K562 (cell line): ENCODE results near the gene DEFB124. TPM values are rescaled to one million over a fixed set of nuclear protein-coding genes. Genes with fewer than 3 reads are reported as not detected.

Experiments used
- polyA plus RNA-seq, 8 experiments: library from polyadenylated mRNA; depleted of rRNA in 4 of 8; stranded (reverse) in 5 of 8; unstranded in 3 of 8; fragments of >200 nt; fragmentation: Nextera tagmentation in 2 of 8; fragmentation: Illumina TruSeq in 1 of 8; extraction: Ambion mirVana in 2 of 8; extraction: Trizol in 1 of 8; gene quantifications; 2 replicates each; pipeline versions ENCODE4 v1.2.1 to v1.2.3, GENCODE V29; 2011 to 2014; ENCODE audit warnings: inconsistent platforms in 1 of 8, missing spikeins in 1 of 8
- total RNA-seq, 7 experiments: library from RNA; depleted of rRNA in 6 of 7; stranded (reverse); fragments of >200 nt in 6 of 7; fragmentation: Illumina TruSeq in 2 of 7; extraction: Trizol in 2 of 7; gene quantifications; 2 replicates each; pipeline versions ENCODE4 v1.2.1 to v1.2.3, GENCODE V29; 2011 to 2021; ENCODE audit warnings: low replicate concordance in 1 of 7

Gene DEFB124
- total and polyA plus RNA-seq, 9 of the 15 experiments (the other 6 are each of a cell fraction or from before 2014, with no cell fraction given): not detected

Other genes starting within 250 kb of the DEFB124 start
Only the 7 nearest of the 11 such genes appear.
- not detected in 2 replicates for gene DEFB118, start 106.5 kb downstream of the DEFB124 start, total RNA-seq (2014; rRNA removed)
- not detected in 2 replicates for gene DEFB118, start 106.5 kb downstream of the DEFB124 start, total RNA-seq (2014; rRNA removed; fragmentation: Illumina TruSeq; extraction: Trizol)
- gene DEFB118, start 106.5 kb downstream of the DEFB124 start, total RNA-seq (2015; rRNA removed; fragmentation: Illumina TruSeq; extraction: Trizol): not detected in 2 replicates
- not detected in 2 replicates for gene DEFB118, start 106.5 kb downstream of the DEFB124 start, total RNA-seq (2021)
- not detected in 2 replicates for gene DEFB118, start 106.5 kb downstream of the DEFB124 start, polyA plus RNA-seq (2011; rRNA removed)
- gene DEFB118, start 106.5 kb downstream of the DEFB124 start, polyA plus RNA-seq (2014; fragmentation: Illumina TruSeq; extraction: Trizol): not detected in 2 replicates
- not detected for gene DEFB118, start 106.5 kb downstream of the DEFB124 start, polyA plus RNA-seq (2014; fragmentation: Nextera tagmentation; extraction: Ambion mirVana)
- not detected in 2 replicates for gene DEFB118, start 106.5 kb downstream of the DEFB124 start, polyA plus RNA-seq (2014; rRNA removed)
- gene DEFB119, start 84.5 kb downstream of the DEFB124 start, total RNA-seq (2014; rRNA removed): not detected in 2 replicates
- gene DEFB119, start 84.5 kb downstream of the DEFB124 start, total RNA-seq (2014; rRNA removed; fragmentation: Illumina TruSeq; extraction: Trizol): not detected in 2 replicates
- gene DEFB119, start 84.5 kb downstream of the DEFB124 start, total RNA-seq (2015; rRNA removed; fragmentation: Illumina TruSeq; extraction: Trizol): not detected in 2 replicates
- not detected in 2 replicates for gene DEFB119, start 84.5 kb downstream of the DEFB124 start, total RNA-seq (2021)
- not detected in 2 replicates for gene DEFB119, start 84.5 kb downstream of the DEFB124 start, polyA plus RNA-seq (2011; rRNA removed)
- gene DEFB119, start 84.5 kb downstream of the DEFB124 start, polyA plus RNA-seq (2014; fragmentation: Illumina TruSeq; extraction: Trizol): not detected in 2 replicates
- not detected for gene DEFB119, start 84.5 kb downstream of the DEFB124 start, polyA plus RNA-seq (2014; fragmentation: Nextera tagmentation; extraction: Ambion mirVana)
- gene DEFB119, start 84.5 kb downstream of the DEFB124 start, polyA plus RNA-seq (2014; rRNA removed): not detected in 2 replicates
- gene DEFB121, start 68.9 kb downstream of the DEFB124 start, total RNA-seq (2014; rRNA removed): not detected in 2 replicates
- gene DEFB121, start 68.9 kb downstream of the DEFB124 start, total RNA-seq (2014; rRNA removed; fragmentation: Illumina TruSeq; extraction: Trizol): not detected in 2 replicates
- not detected in 2 replicates for gene DEFB121, start 68.9 kb downstream of the DEFB124 start, total RNA-seq (2015; rRNA removed; fragmentation: Illumina TruSeq; extraction: Trizol)
- not detected in 2 replicates for gene DEFB121, start 68.9 kb downstream of the DEFB124 start, total RNA-seq (2021)
- gene DEFB121, start 68.9 kb downstream of the DEFB124 start, polyA plus RNA-seq (2011; rRNA removed): not detected in 2 replicates
- gene DEFB121, start 68.9 kb downstream of the DEFB124 start, polyA plus RNA-seq (2014; fragmentation: Illumina TruSeq; extraction: Trizol): not detected in 2 replicates
- not detected for gene DEFB121, start 68.9 kb downstream of the DEFB124 start, polyA plus RNA-seq (2014; fragmentation: Nextera tagmentation; extraction: Ambion mirVana)
- gene DEFB121, start 68.9 kb downstream of the DEFB124 start, polyA plus RNA-seq (2014; rRNA removed): not detected in 2 replicates
- gene DEFB123, start 34.5 kb downstream of the DEFB124 start, total RNA-seq (2014; rRNA removed): not detected in 2 replicates
- not detected in 2 replicates for gene DEFB123, start 34.5 kb downstream of the DEFB124 start, total RNA-seq (2014; rRNA removed; fragmentation: Illumina TruSeq; extraction: Trizol)
- not detected in 2 replicates for gene DEFB123, start 34.5 kb downstream of the DEFB124 start, total RNA-seq (2015; rRNA removed; fragmentation: Illumina TruSeq; extraction: Trizol)
- not detected in 2 replicates for gene DEFB123, start 34.5 kb downstream of the DEFB124 start, total RNA-seq (2021)
- not detected in 2 replicates for gene DEFB123, start 34.5 kb downstream of the DEFB124 start, polyA plus RNA-seq (2011; rRNA removed)
- not detected in 2 replicates for gene DEFB123, start 34.5 kb downstream of the DEFB124 start, polyA plus RNA-seq (2014; fragmentation: Illumina TruSeq; extraction: Trizol)
- not detected for gene DEFB123, start 34.5 kb downstream of the DEFB124 start, polyA plus RNA-seq (2014; fragmentation: Nextera tagmentation; extraction: Ambion mirVana)
- gene DEFB123, start 34.5 kb downstream of the DEFB124 start, polyA plus RNA-seq (2014; rRNA removed): not detected in 2 replicates
- gene REM1, start 161 bp upstream of the DEFB124 start, total RNA-seq (2014; rRNA removed): not detected in 2 replicates
- not detected in 2 replicates for gene REM1, start 161 bp upstream of the DEFB124 start, total RNA-seq (2014; rRNA removed; fragmentation: Illumina TruSeq; extraction: Trizol)
- not detected in 2 replicates for gene REM1, start 161 bp upstream of the DEFB124 start, total RNA-seq (2015; rRNA removed; fragmentation: Illumina TruSeq; extraction: Trizol)
- gene REM1, start 161 bp upstream of the DEFB124 start, total RNA-seq (2021): not detected in 2 replicates
- gene REM1, start 161 bp upstream of the DEFB124 start, polyA plus RNA-seq (2011; rRNA removed): not detected in 2 replicates
- gene REM1, start 161 bp upstream of the DEFB124 start, polyA plus RNA-seq (2014; fragmentation: Illumina TruSeq; extraction: Trizol): not detected in 2 replicates
- not detected for gene REM1, start 161 bp upstream of the DEFB124 start, polyA plus RNA-seq (2014; fragmentation: Nextera tagmentation; extraction: Ambion mirVana)
- gene REM1, start 161 bp upstream of the DEFB124 start, polyA plus RNA-seq (2014; rRNA removed): not detected in 2 replicates
- 42.0 and 64.1 TPM in 2 replicates for gene HM13, start 39.3 kb upstream of the DEFB124 start, total RNA-seq (2014; rRNA removed)
- gene HM13, start 39.3 kb upstream of the DEFB124 start, total RNA-seq (2014; rRNA removed; fragmentation: Illumina TruSeq; extraction: Trizol): 61.7 and 62.1 TPM in 2 replicates
- 74.5 and 74.8 TPM in 2 replicates for gene HM13, start 39.3 kb upstream of the DEFB124 start, total RNA-seq (2015; rRNA removed; fragmentation: Illumina TruSeq; extraction: Trizol)
- gene HM13, start 39.3 kb upstream of the DEFB124 start, total RNA-seq (2021): 136 and 146 TPM in 2 replicates
- 112 and 125 TPM in 2 replicates for gene HM13, start 39.3 kb upstream of the DEFB124 start, polyA plus RNA-seq (2011; rRNA removed)
- 98.4 and 102 TPM in 2 replicates for gene HM13, start 39.3 kb upstream of the DEFB124 start, polyA plus RNA-seq (2014; fragmentation: Illumina TruSeq; extraction: Trizol)
- gene HM13, start 39.3 kb upstream of the DEFB124 start, polyA plus RNA-seq (2014; fragmentation: Nextera tagmentation; extraction: Ambion mirVana): 10 to 100 TPM in 1 of 2 experiments, 1 to 10 TPM in 1; 7.7 to 17.9 TPM
- gene HM13, start 39.3 kb upstream of the DEFB124 start, polyA plus RNA-seq (2014; rRNA removed): 99.6 and 111 TPM in 2 replicates
- gene ID1, start 130.2 kb upstream of the DEFB124 start, total RNA-seq (2014; rRNA removed): 358 and 410 TPM in 2 replicates
- 40.1 and 40.5 TPM in 2 replicates for gene ID1, start 130.2 kb upstream of the DEFB124 start, total RNA-seq (2014; rRNA removed; fragmentation: Illumina TruSeq; extraction: Trizol)
- 65.0 and 66.8 TPM in 2 replicates for gene ID1, start 130.2 kb upstream of the DEFB124 start, total RNA-seq (2015; rRNA removed; fragmentation: Illumina TruSeq; extraction: Trizol)
- 160 and 167 TPM in 2 replicates for gene ID1, start 130.2 kb upstream of the DEFB124 start, total RNA-seq (2021)
- 75.8 and 119 TPM in 2 replicates for gene ID1, start 130.2 kb upstream of the DEFB124 start, polyA plus RNA-seq (2011; rRNA removed)
- gene ID1, start 130.2 kb upstream of the DEFB124 start, polyA plus RNA-seq (2014; fragmentation: Illumina TruSeq; extraction: Trizol): 20.8 and 50.8 TPM in 2 replicates
- 1 to 10 TPM; 1.4 to 4.4 TPM for gene ID1, start 130.2 kb upstream of the DEFB124 start, polyA plus RNA-seq (2014; fragmentation: Nextera tagmentation; extraction: Ambion mirVana)
- 298 and 319 TPM in 2 replicates for gene ID1, start 130.2 kb upstream of the DEFB124 start, polyA plus RNA-seq (2014; rRNA removed)